HepG2 (cell line): ENCODE data around the gene AP4E1. TPM values are rescaled to one million over a fixed set of nuclear protein-coding genes. Genes with fewer than 3 reads are reported as not detected.

Source experiments
- ARID2 ChIP-seq: sonication (generic); formaldehyde crosslinking; IDR thresholded peaks from 2 replicates; pipeline ENCODE4 v1.8.1; 2022; ENCODE audit warnings: mild to moderate bottlenecking, missing genetic modification reagents, borderline replicate concordance
- ARID3A ChIP-seq: IDR thresholded peaks from 2 replicates; pipeline ENCODE4 v1.6.1; 2012; ENCODE audit warnings: low read depth, low read length, improper control_type of control experiment
- ASH2L ChIP-seq: fragments of 300-600, 200-600 bp; sonication (generic); IDR thresholded peaks from 2 replicates; pipeline ENCODE4 v1.7.0; 2017; ENCODE audit warnings: low read depth, mild to moderate bottlenecking, moderate library complexity, mixed read lengths, low read length; ENCODE audit not compliant: insufficient read length
- ATF4 ChIP-seq, 2 experiments: fragments of 450-650 bp in 1 of 2; sonication (generic) in 1 of 2; formaldehyde crosslinking; IDR thresholded peaks; 2 replicates each; pipeline versions ENCODE4 v1.5.0 to v1.8.0; 2020 to 2022; ENCODE audit warnings: mild to moderate bottlenecking in 1 of 2, missing genetic modification reagents in 1 of 2
- CERS6 ChIP-seq: sonication (generic); formaldehyde crosslinking; IDR thresholded peaks from 2 replicates; pipeline ENCODE4 v1.5.0; 2020; ENCODE audit warnings: missing genetic modification reagents
- E2F1 ChIP-seq: sonication (generic); formaldehyde crosslinking; IDR thresholded peaks from 2 replicates; pipeline ENCODE4 v1.5.0; 2020; ENCODE audit warnings: missing genetic modification reagents
- HNRNPUL1 ChIP-seq: fragments of 200-400 bp; formaldehyde crosslinking; IDR thresholded peaks from 2 replicates; pipeline ENCODE4 v1.6.1; 2017; ENCODE audit warnings: low read depth, mild to moderate bottlenecking, low read length, moderate library complexity
- KDM6A ChIP-seq: IDR thresholded peaks from 2 replicates; pipeline ENCODE4 v1.6.1; 2016; ENCODE audit warnings: low read depth
- MED1 ChIP-seq: sonication (generic); formaldehyde crosslinking; IDR thresholded peaks from 2 replicates; pipeline ENCODE4 v1.4.0; 2020; ENCODE audit warnings: missing genetic modification reagents
- MIER2 ChIP-seq: IDR thresholded peaks from 2 replicates; pipeline ENCODE4 v1.6.1; 2016; ENCODE audit warnings: missing biosample characterization, missing genetic modification reagents
- PAF1 ChIP-seq: IDR thresholded peaks from 2 replicates; pipeline ENCODE4 v1.6.1; 2016; ENCODE audit warnings: missing genetic modification reagents, missing compliant biosample characterization
- PHF5A ChIP-seq: IDR thresholded peaks from one replicate; pipeline ENCODE4 v1.6.1; 2018; ENCODE audit warnings: low read depth, missing genetic modification reagents; ENCODE audit not compliant: unreplicated experiment
- POGZ ChIP-seq: sonication (generic); formaldehyde crosslinking; IDR thresholded peaks from 2 replicates; pipeline ENCODE4 v1.4.0; 2020; ENCODE audit warnings: mild to moderate bottlenecking, missing genetic modification reagents
- SALL2 ChIP-seq: sonication (generic); formaldehyde crosslinking; IDR thresholded peaks from 2 replicates; pipeline ENCODE4 v1.8.1; 2023; ENCODE audit warnings: mild to moderate bottlenecking, missing genetic modification reagents, inconsistent platforms
- SP4 ChIP-seq: sonication (generic); formaldehyde crosslinking; IDR thresholded peaks from 2 replicates; pipeline ENCODE4 v1.8.1; 2023; ENCODE audit warnings: mild to moderate bottlenecking, missing genetic modification reagents
- TBX2 ChIP-seq: sonication (generic); formaldehyde crosslinking; IDR thresholded peaks from 2 replicates; pipeline ENCODE4 v1.5.0; 2020; ENCODE audit warnings: missing genetic modification reagents, mild to moderate bottlenecking, borderline replicate concordance
- ZBTB21 ChIP-seq: sonication (generic); formaldehyde crosslinking; IDR thresholded peaks from 2 replicates; pipeline ENCODE4 v1.4.0; 2020; ENCODE audit warnings: missing genetic modification reagents
- ZNF234 ChIP-seq: sonication (generic); formaldehyde crosslinking; conservative IDR thresholded peaks from 2 replicates; pipeline ENCODE4 v1.5.1; 2020; ENCODE audit warnings: mild to moderate bottlenecking, missing genetic modification reagents
- ZNF296 ChIP-seq: sonication (generic); formaldehyde crosslinking; conservative IDR thresholded peaks from 2 replicates; pipeline ENCODE4 v1.5.0; 2020; ENCODE audit warnings: mild to moderate bottlenecking, missing genetic modification reagents
- ZNF326 ChIP-seq: sonication (generic); formaldehyde crosslinking; IDR thresholded peaks from 2 replicates; pipeline ENCODE4 v1.4.0; 2020; ENCODE audit warnings: missing genetic modification reagents, borderline replicate concordance
- ZNF7 ChIP-seq: IDR thresholded peaks from 2 replicates; pipeline ENCODE4 v1.6.1; 2016; ENCODE audit warnings: missing biosample characterization, missing genetic modification reagents
- ZNF75D ChIP-seq: sonication (generic); formaldehyde crosslinking; IDR thresholded peaks from 2 replicates; pipeline ENCODE4 v1.8.1; 2023; ENCODE audit warnings: missing genetic modification reagents, mild to moderate bottlenecking, borderline replicate concordance
- ZNF781 ChIP-seq: sonication (generic); formaldehyde crosslinking; IDR thresholded peaks from 2 replicates; pipeline ENCODE4 v1.5.1; 2020; ENCODE audit warnings: borderline replicate concordance, mild to moderate bottlenecking, missing genetic modification reagents; ENCODE audit errors: not compliant biosample characterization
- ZNF891 ChIP-seq: sonication (generic); formaldehyde crosslinking; IDR thresholded peaks from 2 replicates; pipeline ENCODE4 v1.5.0; 2020; ENCODE audit warnings: mild to moderate bottlenecking, missing genetic modification reagents
- ZSCAN22 ChIP-seq: sonication (generic); formaldehyde crosslinking; IDR thresholded peaks from 2 replicates; pipeline ENCODE4 v1.4.0; 2020; ENCODE audit warnings: mild to moderate bottlenecking, missing genetic modification reagents
- ZSCAN25 ChIP-seq: sonication (generic); formaldehyde crosslinking; IDR thresholded peaks from 2 replicates; pipeline ENCODE4 v1.8.0; 2022; ENCODE audit warnings: mild to moderate bottlenecking, missing genetic modification reagents
- polyA plus RNA-seq, 8 experiments: library from polyadenylated mRNA; depleted of rRNA in 3 of 8; stranded (reverse) in 7 of 8; unstranded in 1 of 8; fragments of >200 nt; fragmentation: Illumina TruSeq in 4 of 8; extraction: Trizol in 4 of 8; gene quantifications; 2 replicates each; pipeline versions ENCODE4 v1.2.1 to v1.2.3, GENCODE V29; 2011 to 2016; ENCODE audit warnings: low read depth in 4 of 8, missing spikeins in 1 of 8, mixed read lengths in 1 of 8; ENCODE audit not compliant: insufficient read depth in 1 of 8
- total RNA-seq, 5 experiments: library from RNA; depleted of rRNA; stranded (reverse); fragments of >200 nt; fragmentation: Illumina TruSeq; extraction: Trizol; gene quantifications; 2 replicates each; pipeline ENCODE4 v1.2.3, GENCODE V29; 2016; ENCODE audit warnings: low read depth in 1 of 5

AP4E1 gene
- total and polyA plus RNA-seq, 2 of the 13 experiments (the other 11 are each of a cell fraction or from before 2014, with no cell fraction given): 2.2 to 7.8 TPM

- TF ChIP-seq ZNF781 (CRISPR knock-in tag): peak; percentile 26
- TF ChIP-seq TBX2 (CRISPR knock-in tag): no peak; the same call in 1 of the 2 replicates
- 0 out of 2 replicates have a peak, but pooled peaks have one; percentile 29 for TF ChIP-seq ZBTB21
- TF ChIP-seq PHF5A (CRISPR knock-in tag): no peak
- TF ChIP-seq POGZ: peak; percentile 73; the same call in 1 of the 2 replicates
- no peak for TF ChIP-seq ZSCAN22 (CRISPR knock-in tag)
- TF ChIP-seq SP4 (CRISPR knock-in tag): peak; percentile 33; the same call in 1 of the 2 replicates
- no peak for TF ChIP-seq SALL2
- no peak for TF ChIP-seq ZSCAN25
- no peak for TF ChIP-seq ZNF891 (CRISPR knock-in tag)
- peak; percentile 75 for TF ChIP-seq ARID3A
- no peak for TF ChIP-seq E2F1 (CRISPR knock-in tag)
- no peak for TF ChIP-seq ARID2 (CRISPR knock-in tag)
- TF ChIP-seq ZNF296 (CRISPR knock-in tag): no peak
- no peak for TF ChIP-seq CERS6
- no peak for TF ChIP-seq ZNF7 (CRISPR knock-in tag)
- peak; percentile 95 for TF ChIP-seq ASH2L
- TF ChIP-seq ZNF75D (CRISPR knock-in tag): no peak
- TF ChIP-seq ZNF234 (CRISPR knock-in tag): 0 out of 2 replicates have a peak, but pooled peaks have one; percentile 44
- no peak for TF ChIP-seq ZNF326 (CRISPR knock-in tag)
- TF ChIP-seq KDM6A (CRISPR knock-in tag): no peak
- TF ChIP-seq PAF1 (CRISPR knock-in tag): no peak
- no peak for TF ChIP-seq MIER2 (CRISPR knock-in tag)
- TF ChIP-seq HNRNPUL1: no peak
- peak; percentile 44; the same call in 1 of the 2 replicates for TF ChIP-seq MED1 (CRISPR knock-in tag)
- TF ChIP-seq ATF4 (CRISPR knock-in tag; IDR thresholded peaks at IDR 0.05): no peak
Observed at GRCh38 chr15:50908209-50909009, at the start of gene AP4E1 (continued).
